DND-41 (cell line): ENCODE data around the gene RPS19.
A peak's percentile ranks its signal among the peaks of the same experiment; 100 is the strongest.

Experiments used
- ATAC-seq: fragments of 200-7000 bp; cut with Tn5 transposase; 3 replicates; pipeline ENCODE4 v1.9.1; 2021; ENCODE audit warnings: low read depth; ENCODE audit not compliant: insufficient read depth
- DNase-seq: peaks from one replicate; pipeline ENCODE4 v3.0.0-alpha.2; 2020
- H2AFZ ChIP-seq: 2 replicates; pipeline ENCODE4 v1.6.0; 2012; ENCODE audit warnings: low read depth, low read length
- H3K27ac ChIP-seq: 2 replicates; pipeline ENCODE4 v1.5.1; 2012; ENCODE audit warnings: low read length, inconsistent platforms
- H3K27me3 ChIP-seq: fragments of 200-600 bp; sonication (generic); 2 replicates; pipeline ENCODE4 v1.6.0; 2012; ENCODE audit warnings: low read length, mild to moderate bottlenecking, inconsistent platforms; ENCODE audit not compliant: insufficient read depth, poor library complexity
- H3K36me3 ChIP-seq: 2 replicates; pipeline ENCODE4 v1.5.1; 2012; ENCODE audit warnings: low read length, inconsistent platforms; ENCODE audit not compliant: insufficient read depth
- H3K4me1 ChIP-seq: 2 replicates; pipeline ENCODE4 v1.5.1; 2012; ENCODE audit warnings: mild to moderate bottlenecking, low read length; ENCODE audit not compliant: insufficient read depth
- H3K4me2 ChIP-seq: 2 replicates; pipeline ENCODE4 v1.6.0; 2012; ENCODE audit warnings: mild to moderate bottlenecking, moderate library complexity, low read length, inconsistent platforms; ENCODE audit not compliant: insufficient read depth
- H3K4me3 ChIP-seq, 2 experiments: fragments of 200-600 bp in 1 of 2; shearing (Covaris generic) in 1 of 2; 2 replicates each; pipeline ENCODE4 v1.5.1; 2012 to 2016; ENCODE audit warnings: inconsistent platforms in 2 of 2, low read length in 2 of 2, mild to moderate bottlenecking in 2 of 2, low read depth in 1 of 2, moderate library complexity in 1 of 2
- H3K79me2 ChIP-seq: 2 replicates; pipeline ENCODE4 v1.6.0; 2012; ENCODE audit warnings: low read length, inconsistent platforms; ENCODE audit not compliant: insufficient read depth
- H3K9ac ChIP-seq: 2 replicates; pipeline ENCODE4 v1.6.0; 2012; ENCODE audit warnings: low read depth, mild to moderate bottlenecking, inconsistent platforms, low read length, moderate library complexity
- H3K9me3 ChIP-seq: 2 replicates; pipeline ENCODE4 v1.5.1; 2012; ENCODE audit warnings: low read length, moderate library complexity, mild to moderate bottlenecking, inconsistent platforms; ENCODE audit not compliant: insufficient read depth, severe bottlenecking
- H4K20me1 ChIP-seq: 2 replicates; pipeline ENCODE4 v1.6.0; 2012; ENCODE audit warnings: low read length; ENCODE audit not compliant: insufficient read depth
- EZH2 ChIP-seq: IDR thresholded peaks from 3 replicates; pipeline ENCODE4 v1.6.1; 2012; ENCODE audit warnings: borderline replicate concordance, low read depth, mild to moderate bottlenecking, moderate library complexity, low read length, inconsistent platforms; ENCODE audit not compliant: severe bottlenecking
- TF ChIP-seq, protein P1 (sequence below): IDR thresholded peaks from 2 replicates; pipeline ENCODE4 v1.5.1; 2012; ENCODE audit warnings: borderline replicate concordance, low read length, moderate library complexity, mild to moderate bottlenecking; ENCODE audit not compliant: poor library complexity, severe bottlenecking; ENCODE audit errors: extremely low read depth

The RPS19 gene

GRCh38 chr19:41860419-41861115 lies 512 bp downstream of the RPS19 start:
- peaks cover 48% of the 10 kb centered on the region for H4K20me1 ChIP-seq
- peaks cover 56% of the 10 kb centered on the region for H3K79me2 ChIP-seq
- H3K27me3 ChIP-seq = no peaks in the 10 kb centered on the region
- no peak for ATAC-seq
- peak overlapping the region; percentile 59; the same call in 1 of the 2 replicates for H2AFZ ChIP-seq
- peaks cover 56% of the 10 kb centered on the region for H3K4me1 ChIP-seq
- H3K9ac ChIP-seq = peak overlapping the region; percentile 77
- peak overlapping the region; percentile 97 for H3K27ac ChIP-seq
- TF ChIP-seq, protein P1, sequence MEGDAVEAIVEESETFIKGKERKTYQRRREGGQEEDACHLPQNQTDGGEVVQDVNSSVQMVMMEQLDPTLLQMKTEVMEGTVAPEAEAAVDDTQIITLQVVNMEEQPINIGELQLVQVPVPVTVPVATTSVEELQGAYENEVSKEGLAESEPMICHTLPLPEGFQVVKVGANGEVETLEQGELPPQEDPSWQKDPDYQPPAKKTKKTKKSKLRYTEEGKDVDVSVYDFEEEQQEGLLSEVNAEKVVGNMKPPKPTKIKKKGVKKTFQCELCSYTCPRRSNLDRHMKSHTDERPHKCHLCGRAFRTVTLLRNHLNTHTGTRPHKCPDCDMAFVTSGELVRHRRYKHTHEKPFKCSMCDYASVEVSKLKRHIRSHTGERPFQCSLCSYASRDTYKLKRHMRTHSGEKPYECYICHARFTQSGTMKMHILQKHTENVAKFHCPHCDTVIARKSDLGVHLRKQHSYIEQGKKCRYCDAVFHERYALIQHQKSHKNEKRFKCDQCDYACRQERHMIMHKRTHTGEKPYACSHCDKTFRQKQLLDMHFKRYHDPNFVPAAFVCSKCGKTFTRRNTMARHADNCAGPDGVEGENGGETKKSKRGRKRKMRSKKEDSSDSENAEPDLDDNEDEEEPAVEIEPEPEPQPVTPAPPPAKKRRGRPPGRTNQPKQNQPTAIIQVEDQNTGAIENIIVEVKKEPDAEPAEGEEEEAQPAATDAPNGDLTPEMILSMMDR = peak; percentile 3
- no peak for TF ChIP-seq EZH2
- H3K36me3 ChIP-seq = peaks cover 52% of the 10 kb centered on the region
- peak overlapping the region; percentile 50 to 78 for H3K4me3 ChIP-seq
- peak; percentile 37 for DNase-seq
- H3K4me2 ChIP-seq = peak overlapping the region; percentile 96
- no peaks in the 10 kb centered on the region for H3K9me3 ChIP-seq

- Histone ChIP-seq H3K36me3 (peaks cover 56% of the 10 kb centered on the region), H2AFZ (no peak overlapping the region), H3K79me2 (peaks cover 61% of the 10 kb centered on the region), H3K27ac (peak overlapping the region; percentile 97), H3K4me1 (peaks cover 60% of the 10 kb centered on the region), H3K4me2 (peak overlapping the region; percentile 96), H3K4me3 (peak overlapping the region; percentile 50 to 78), H4K20me1 (peaks cover 52% of the 10 kb centered on the region), H3K9me3 (no peaks in the 10 kb centered on the region), H3K9ac (peak overlapping the region; percentile 77), H3K27me3 (no peaks in the 10 kb centered on the region)
- DNase-seq (no peak), ATAC-seq (no peak)
- no peak for TF ChIP-seq EZH2
- TF ChIP-seq, protein P1 = no peak
These were observed 1.2 kb downstream of the RPS19 start for GRCh38 chr19:41861116-41861768.

GRCh38 chr19:41861846-41862245 lies 1.8 kb downstream of the RPS19 start:
- TF ChIP-seq, protein P1 = no peak
- no peak for TF ChIP-seq EZH2
- peaks cover 66% of the 10 kb centered on the region for H3K79me2 ChIP-seq
- peaks cover 66% of the 10 kb centered on the region for H3K4me1 ChIP-seq
- H3K9ac ChIP-seq = peak overlapping the region; percentile 77
- ATAC-seq = no peak
- no peaks in the 10 kb centered on the region for H3K9me3 ChIP-seq
- H3K4me3 ChIP-seq = peak overlapping the region; percentile 50 to 78; a peak in 3 of 4 replicates
- DNase-seq = no peak
- no peaks in the 10 kb centered on the region for H3K27me3 ChIP-seq
- peak overlapping the region; percentile 97 for H3K27ac ChIP-seq
- peak overlapping the region; percentile 96 for H3K4me2 ChIP-seq
- peaks cover 61% of the 10 kb centered on the region for H3K36me3 ChIP-seq
- H2AFZ ChIP-seq = no peak overlapping the region
- peaks cover 57% of the 10 kb centered on the region for H4K20me1 ChIP-seq
